GM18873 (cell line): Measurements from ENCODE around the gene NOG.

Experiments used
- ATAC-seq: cut with Tn5 transposase; IDR thresholded peaks from one replicate; pipeline ENCODE4 v1.9.1; 2021; ENCODE audit warnings: mild to moderate bottlenecking, moderate library complexity, moderate number of reproducible peaks; ENCODE audit not compliant: unreplicated experiment, low FRiP score

The NOG gene

DNA sequence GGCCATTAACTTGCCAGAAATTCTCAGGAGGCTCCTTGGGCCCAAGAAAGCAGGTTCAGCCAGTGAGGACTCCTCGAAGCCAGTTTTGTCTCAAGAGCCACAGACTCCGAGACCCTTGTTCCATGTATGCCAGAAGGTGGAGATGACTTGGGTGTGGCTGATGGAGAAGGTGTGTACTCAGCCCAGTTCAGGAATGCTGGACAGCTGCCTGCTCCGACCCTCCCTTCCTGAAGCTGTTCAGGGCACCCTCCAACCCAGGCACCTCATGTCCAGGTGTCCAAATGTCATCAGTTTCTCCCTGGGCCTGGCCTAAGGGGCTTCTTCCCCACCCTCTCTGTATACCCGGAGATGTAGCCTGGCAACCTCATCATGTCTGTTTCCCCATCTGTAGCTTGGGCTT, 40.2 kb downstream of the NOG start:
- ATAC-seq = no peak

DNA sequence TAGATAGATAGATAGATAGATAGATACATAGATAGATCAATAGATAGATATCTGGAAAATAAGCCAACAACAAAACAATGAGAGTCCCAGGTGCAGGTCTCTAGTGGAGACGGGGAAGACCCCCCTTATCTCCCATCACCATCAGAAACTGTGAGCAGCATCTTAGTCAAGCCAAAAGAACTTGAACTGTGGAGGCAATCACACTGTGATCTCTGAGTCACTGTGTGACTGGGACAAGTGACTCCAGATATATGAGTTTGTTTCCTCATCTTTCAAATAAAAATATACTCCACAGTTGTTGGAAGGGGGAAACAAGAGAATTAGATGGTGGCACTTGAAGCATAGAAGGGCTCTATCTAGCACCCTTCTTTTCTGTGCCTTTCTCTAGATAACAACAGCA, 42.1 kb downstream of the NOG start:
- ATAC-seq = no peak

GRCh38 chr17:56636265-56636664, 42.8 kb downstream of the NOG start:
- no peak for ATAC-seq

DNA sequence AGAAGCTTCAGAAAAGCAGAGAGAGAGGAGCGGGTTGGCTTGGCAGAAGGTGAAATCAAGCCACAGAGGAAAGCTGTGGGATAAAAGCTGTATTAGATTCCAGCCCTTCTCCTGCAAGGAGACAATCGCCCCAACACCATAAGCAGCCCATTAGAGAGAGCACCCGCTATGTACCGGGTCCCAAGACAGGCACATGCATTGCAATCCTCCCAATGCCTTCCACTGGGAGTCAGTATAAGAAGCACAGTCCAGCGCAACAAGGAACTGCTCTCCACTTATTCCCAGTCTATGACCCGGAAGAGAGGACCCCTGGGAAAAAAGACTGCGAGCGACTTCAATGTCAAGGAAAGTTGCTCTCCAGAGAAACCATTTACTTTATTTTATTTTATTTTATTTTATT, 43.8 kb downstream of the NOG start:
- ATAC-seq = no peak

DNA sequence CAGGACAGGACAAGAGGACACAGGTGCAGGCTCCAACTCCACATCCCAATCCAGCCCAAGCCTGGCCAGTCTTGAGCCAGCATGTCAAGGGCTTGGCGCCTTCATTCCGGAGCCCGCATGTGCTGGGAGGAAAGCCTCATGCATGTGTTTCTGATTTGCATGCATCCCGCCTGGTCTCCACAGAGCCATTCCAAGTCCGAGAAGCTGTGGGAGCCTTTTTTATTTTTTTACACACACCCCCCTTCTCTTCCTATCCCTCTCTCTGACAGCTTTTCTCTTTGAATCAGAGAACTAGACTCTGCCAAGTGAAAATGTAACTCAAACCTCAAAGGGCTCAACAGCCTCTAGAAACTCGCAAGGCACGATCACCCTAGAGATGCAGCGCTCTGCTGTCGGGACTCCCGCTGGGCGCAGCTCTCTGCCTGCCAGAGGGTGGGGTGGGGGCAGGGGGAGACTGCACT, 45.1 kb downstream of the NOG start:
- no peak for ATAC-seq

DNA sequence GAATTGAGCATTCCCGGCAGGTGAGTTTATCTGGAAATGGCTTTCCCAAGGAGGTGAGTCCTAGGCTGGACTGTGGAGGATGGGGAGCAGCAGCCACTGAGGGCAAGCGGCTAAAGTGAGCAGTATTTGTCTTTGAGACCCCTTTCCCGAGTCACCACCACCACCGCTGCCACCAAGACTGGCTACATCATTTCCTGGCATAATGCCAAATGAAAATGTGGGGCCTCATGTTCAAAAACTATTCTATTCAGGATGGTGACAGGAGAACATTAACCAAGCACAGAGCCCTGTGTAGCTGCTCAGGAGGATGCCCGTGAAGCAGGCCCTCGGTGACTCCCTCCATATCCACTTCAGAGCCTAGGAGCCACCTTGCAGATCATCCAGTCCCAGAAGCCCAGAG, 46.0 kb downstream of the NOG start:
- ATAC-seq = no peak

DNA sequence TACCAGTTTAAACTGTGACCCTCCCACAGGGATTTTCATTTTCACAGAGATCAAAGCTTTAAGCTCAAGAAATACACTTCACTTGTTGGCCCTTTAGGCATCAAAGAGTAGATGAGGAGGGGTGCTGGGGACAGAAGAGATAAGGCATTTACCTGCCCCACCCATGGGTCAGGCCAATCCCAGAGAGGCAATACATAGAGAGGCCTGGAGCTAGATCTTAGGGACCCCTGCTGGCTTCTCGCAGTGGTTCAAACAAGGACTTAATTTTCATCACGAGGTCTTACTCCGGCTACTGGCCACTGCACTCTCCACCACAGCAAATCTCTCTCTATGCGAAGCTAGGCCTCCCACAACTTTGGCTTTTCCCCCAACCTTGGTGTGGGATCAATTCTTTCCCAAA, 46.6 kb downstream of the NOG start:
- ATAC-seq = no peak

DNA sequence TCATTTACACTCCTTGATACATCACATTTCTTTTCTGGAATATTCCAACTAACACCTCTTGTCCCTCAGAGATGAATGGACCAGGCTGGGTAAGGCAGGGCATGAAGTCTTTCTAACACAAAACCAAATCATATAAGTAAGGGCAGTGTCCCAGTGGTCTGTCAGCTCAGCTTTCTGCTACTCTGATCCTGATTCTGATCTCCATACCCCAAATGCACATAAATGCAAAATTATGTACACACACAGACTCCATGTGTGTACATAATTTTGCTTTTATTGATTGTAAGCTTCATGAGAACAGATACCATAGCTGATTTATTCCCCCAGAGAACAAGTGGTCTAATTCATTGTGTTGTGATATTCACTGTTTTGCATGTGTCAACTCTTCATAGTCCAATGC, 47.9 kb downstream of the NOG start:
- ATAC-seq = no peak

- ATAC-seq = no peak
Measured at GRCh38 chr17:56641894-56642293, 48.4 kb downstream of the NOG start.

DNA sequence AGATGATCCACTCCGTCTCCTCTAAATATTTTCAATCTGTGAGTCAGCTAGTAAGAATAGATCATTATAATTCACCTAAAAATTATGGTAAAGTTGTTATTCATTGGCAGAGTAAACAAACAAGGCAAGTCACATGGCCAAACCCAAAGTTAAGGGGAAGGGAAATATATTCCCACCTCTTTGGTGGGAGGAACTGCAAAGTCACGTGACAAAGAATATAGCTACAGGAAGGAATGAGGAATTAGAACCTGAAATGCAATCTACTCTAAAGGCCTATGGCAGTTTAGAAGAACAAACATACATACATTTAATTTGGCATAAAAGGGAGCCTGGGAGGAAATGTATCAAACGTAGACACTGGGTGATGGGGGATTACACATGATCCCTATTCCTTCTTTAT, 48.9 kb downstream of the NOG start:
- no peak for ATAC-seq
